Bronchial epithelial cell (primary cell): Measurements from ENCODE around the gene PDIA2. TPM values are rescaled to one million over a fixed set of nuclear protein-coding genes. Genes with fewer than 3 reads are reported as not detected.

Experiments used
- DNase-seq: peaks from one replicate; pipeline ENCODE4 v3.0.0-alpha.2; 2010; ENCODE audit warnings: low read depth
- FAIRE-seq: peaks from 2 replicates; lab custom pipeline; 2011; peaks lifted over from hg19 to GRCh38; lab: Jason Lieb, UNC
- H3K27me3 ChIP-seq: 2 replicates; pipeline ENCODE4 v1.5.1; 2011; ENCODE audit warnings: low read length; ENCODE audit not compliant: control insufficient read depth, insufficient read depth
- H3K36me3 ChIP-seq: 2 replicates; pipeline ENCODE4 v1.5.1; 2011; ENCODE audit warnings: low read length; ENCODE audit not compliant: control insufficient read depth, insufficient read depth
- H3K4me3 ChIP-seq: 2 replicates; pipeline ENCODE4 v1.5.1; 2011; ENCODE audit warnings: mild to moderate bottlenecking, low read depth, low read length, control low read depth
- CTCF ChIP-seq: IDR thresholded peaks from 2 replicates; pipeline ENCODE4 v1.5.1; 2011; ENCODE audit warnings: mild to moderate bottlenecking, moderate library complexity, low read length, control low read depth, inconsistent platforms; ENCODE audit not compliant: insufficient read depth, severe bottlenecking
- total RNA-seq: library from RNA; depleted of rRNA; stranded (reverse); fragments of >200 nt; gene quantifications from 2 replicates; pipeline ENCODE4 v1.2.1, GENCODE V29; 2014

The PDIA2 gene
- total RNA-seq, 1 donor from 2014 or later = not detected

DNA sequence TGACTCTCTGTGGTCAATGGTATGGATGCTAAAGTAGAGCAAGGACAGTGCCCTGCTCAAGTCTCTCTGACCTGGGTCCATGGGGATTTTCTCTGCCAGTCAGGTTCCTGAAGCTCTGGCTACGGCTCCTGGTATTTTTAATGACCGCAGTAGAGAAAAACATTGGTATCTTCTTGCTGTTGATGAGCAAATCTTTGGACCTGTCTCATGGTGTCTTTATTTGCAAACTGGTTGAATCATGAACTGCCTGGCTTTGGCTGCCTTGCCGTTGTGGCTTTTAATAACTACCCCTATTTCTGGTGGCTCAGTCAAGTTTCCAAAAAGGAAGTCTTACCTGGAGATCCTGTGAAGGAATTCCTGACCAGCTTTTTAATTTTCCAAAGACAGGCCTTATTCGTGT, 39.6 kb upstream of the PDIA2 start:
- H3K4me3 ChIP-seq = no peak overlapping the region
- no peak for FAIRE-seq
- H3K36me3 ChIP-seq = no peaks in the 10 kb centered on the region
- no peak for TF ChIP-seq CTCF
- no peaks in the 10 kb centered on the region for H3K27me3 ChIP-seq
- DNase-seq = no peak

DNA sequence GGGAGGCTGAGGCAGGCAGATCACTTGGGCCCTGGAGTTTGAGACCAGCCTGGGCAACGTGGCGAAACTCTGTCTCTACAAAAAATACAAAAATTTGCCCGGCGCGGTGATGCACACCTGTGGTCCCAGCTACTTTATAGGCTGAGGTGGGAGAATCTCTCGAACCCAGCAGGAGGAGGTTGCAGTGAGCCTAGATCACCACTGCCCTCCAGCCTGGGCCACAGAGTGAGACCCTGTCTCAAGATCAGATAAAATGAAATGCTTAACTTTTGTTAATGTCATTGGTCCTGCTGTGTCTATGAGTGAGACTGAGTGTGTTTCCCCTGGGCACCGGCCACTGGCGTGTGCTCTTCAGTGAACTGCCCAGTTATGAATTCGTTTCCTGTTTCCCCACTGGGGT, 37.9 kb upstream of the PDIA2 start:
- Histone ChIP-seq H3K36me3 (peaks cover 2% of the 10 kb centered on the region), H3K27me3 (no peaks in the 10 kb centered on the region), H3K4me3 (no peak overlapping the region)
- no peak for DNase-seq
- no peak for FAIRE-seq
- TF ChIP-seq CTCF = no peak

- Histone ChIP-seq H3K4me3 (no peak overlapping the region), H3K27me3 (no peaks in the 10 kb centered on the region), H3K36me3 (peaks cover 2% of the 10 kb centered on the region)
- no peak for DNase-seq
- TF ChIP-seq CTCF = no peak
- FAIRE-seq = no peak
Measured at GRCh38 chr16:247027-247426, 35.9 kb upstream of the PDIA2 start.

GRCh38 chr16:249431-249830, 33.5 kb upstream of the PDIA2 start:
- H3K4me3 ChIP-seq = no peak overlapping the region
- peaks cover 4% of the 10 kb centered on the region for H3K36me3 ChIP-seq
- FAIRE-seq = no peak
- no peak for DNase-seq
- no peaks in the 10 kb centered on the region for H3K27me3 ChIP-seq
- TF ChIP-seq CTCF = no peak

GRCh38 chr16:252366-253337, 30.3 kb upstream of the PDIA2 start:
- no peak for TF ChIP-seq CTCF
- no peaks in the 10 kb centered on the region for H3K27me3 ChIP-seq
- H3K4me3 ChIP-seq = no peak overlapping the region
- no peak for FAIRE-seq
- H3K36me3 ChIP-seq = peaks cover 6% of the 10 kb centered on the region
- no peak for DNase-seq
